HEK293 (cell line): ENCODE measurements around the gene TFR2.

Experiments used
- CTCF ChIA-PET: fragments of 350-600 bp; formaldehyde crosslinking; extraction: SDS; loops from one replicate; lab custom pipeline; 2021; ENCODE audit warnings: antibody characterized with exemption; lab: Yijun Ruan, JAX
- POLR2A ChIA-PET: fragments of 300-600 bp; formaldehyde crosslinking; extraction: SDS; loops from one replicate; lab custom pipeline; 2020; ENCODE audit warnings: antibody characterized with exemption, inconsistent platforms; lab: Yijun Ruan, JAX
- H3K27ac ChIP-seq: fragments of 200-500 bp; sonication (Bioruptor generic); 2 replicates; pipeline ENCODE4 v1.5.1; 2014; ENCODE audit warnings: low read depth, low read length, control low read depth, inconsistent platforms; ENCODE audit errors: extremely low read depth
- H3K36me3 ChIP-seq, 2 experiments: fragments of 200-500 bp in 1 of 2; sonication (Bioruptor generic) in 1 of 2; 1 replicate in 1 of 2; 2 replicates in 1 of 2; pipeline ENCODE4 v1.5.1; 2014 to 2017; ENCODE audit warnings: inconsistent platforms in 2 of 2, low read length in 2 of 2; ENCODE audit not compliant: control insufficient read depth in 2 of 2, insufficient read depth in 1 of 2
- H3K4me1 ChIP-seq: fragments of 200-500 bp; sonication (Bioruptor generic); 2 replicates; pipeline ENCODE4 v1.5.1; 2014; ENCODE audit warnings: mild to moderate bottlenecking, low read length, inconsistent platforms; ENCODE audit not compliant: control insufficient read depth, insufficient read depth
- H3K4me3 ChIP-seq: 2 replicates; pipeline ENCODE4 v1.5.1; 2011; ENCODE audit warnings: low read depth, mild to moderate bottlenecking, control low read depth, low read length, moderate library complexity
- H3K9me3 ChIP-seq: fragments of 200-500 bp; sonication (Bioruptor generic); 2 replicates; pipeline ENCODE4 v1.5.1; 2014; ENCODE audit warnings: low read depth, low read length, inconsistent platforms; ENCODE audit not compliant: control insufficient read depth, insufficient read depth
- FEZF1 ChIP-seq: fragments of 450-650 bp; formaldehyde crosslinking; IDR thresholded peaks from 2 replicates; pipeline ENCODE4 v1.5.1; 2016; ENCODE audit warnings: missing biosample characterization, missing genetic modification characterization
- GLIS1 ChIP-seq: fragments of 450-650 bp; formaldehyde crosslinking; IDR thresholded peaks from 2 replicates; pipeline ENCODE4 v1.5.1; 2016; ENCODE audit warnings: missing biosample characterization, missing genetic modification characterization
- GLIS2 ChIP-seq: fragments of 450-650 bp; formaldehyde crosslinking; IDR thresholded peaks from 2 replicates; pipeline ENCODE4 v1.5.1; 2016; ENCODE audit warnings: missing biosample characterization, missing genetic modification characterization
- IKZF3 ChIP-seq: fragments of 450-650 bp; IDR thresholded peaks from 2 replicates; pipeline ENCODE4 v1.5.0; 2018; ENCODE audit warnings: missing biosample characterization, mild to moderate bottlenecking, missing genetic modification characterization, moderate library complexity
- KLF16 ChIP-seq: fragments of 450-650 bp; formaldehyde crosslinking; IDR thresholded peaks from 2 replicates; pipeline ENCODE4 v1.5.1; 2017; ENCODE audit warnings: missing biosample characterization, missing genetic modification characterization
- KLF9 ChIP-seq: fragments of 450-650 bp; formaldehyde crosslinking; IDR thresholded peaks from 2 replicates; pipeline ENCODE4 v1.5.1; 2016; ENCODE audit warnings: missing biosample characterization, missing genetic modification characterization, low read depth
- SP2 ChIP-seq: fragments of 450-650 bp; formaldehyde crosslinking; IDR thresholded peaks from 2 replicates; pipeline ENCODE4 v1.5.1; 2016; ENCODE audit warnings: missing biosample characterization, missing genetic modification characterization
- SP3 ChIP-seq: fragments of 450-650 bp; formaldehyde crosslinking; IDR thresholded peaks from 2 replicates; pipeline ENCODE4 v1.5.1; 2016; ENCODE audit warnings: missing biosample characterization, missing genetic modification characterization
- SP7 ChIP-seq: fragments of 450-650 bp; formaldehyde crosslinking; IDR thresholded peaks from 2 replicates; pipeline ENCODE4 v1.5.1; 2016; ENCODE audit warnings: missing biosample characterization, missing genetic modification characterization
- ZBTB10 ChIP-seq: fragments of 450-650 bp; formaldehyde crosslinking; IDR thresholded peaks from 2 replicates; pipeline ENCODE4 v1.5.1; 2016; ENCODE audit warnings: missing biosample characterization, missing genetic modification characterization
- ZBTB17 ChIP-seq: fragments of 450-650 bp; formaldehyde crosslinking; IDR thresholded peaks from 2 replicates; pipeline ENCODE4 v1.5.1; 2016; ENCODE audit warnings: missing biosample characterization, missing genetic modification characterization
- ZBTB20 ChIP-seq: fragments of 450-650 bp; formaldehyde crosslinking; IDR thresholded peaks from 2 replicates; pipeline ENCODE4 v1.5.1; 2016; ENCODE audit warnings: missing biosample characterization, missing genetic modification characterization
- ZBTB26 ChIP-seq: fragments of 450-650 bp; formaldehyde crosslinking; optimal IDR thresholded peaks from 2 replicates; pipeline ENCODE3; 2016; ENCODE audit warnings: missing biosample characterization, mild to moderate bottlenecking, missing genetic modification characterization
- ZBTB7A ChIP-seq: fragments of 450-650 bp; formaldehyde crosslinking; IDR thresholded peaks from 2 replicates; pipeline ENCODE4 v1.5.1; 2016; ENCODE audit warnings: low read depth, missing biosample characterization, missing genetic modification characterization
- ZBTB8A ChIP-seq: fragments of 450-650 bp; formaldehyde crosslinking; IDR thresholded peaks from 2 replicates; pipeline ENCODE4 v1.5.1; 2016; ENCODE audit warnings: missing biosample characterization, missing genetic modification characterization
- ZFHX2 ChIP-seq: fragments of 450-650 bp; formaldehyde crosslinking; conservative IDR thresholded peaks from 2 replicates; pipeline ENCODE4 v1.5.1; 2016; ENCODE audit warnings: missing biosample characterization, missing genetic modification characterization
- ZIC2 ChIP-seq: fragments of 450-650 bp; formaldehyde crosslinking; IDR thresholded peaks from 2 replicates; pipeline ENCODE4 v1.5.1; 2016; ENCODE audit warnings: missing biosample characterization, missing genetic modification characterization
- ZNF157 ChIP-seq: fragments of 450-650 bp; formaldehyde crosslinking; IDR thresholded peaks from 2 replicates; pipeline ENCODE4 v1.5.1; 2016; ENCODE audit warnings: missing biosample characterization, missing genetic modification characterization
- ZNF302 ChIP-seq: fragments of 450-650 bp; formaldehyde crosslinking; IDR thresholded peaks from 2 replicates; pipeline ENCODE4 v1.5.1; 2016; ENCODE audit warnings: missing biosample characterization, missing genetic modification characterization, low read depth
- ZNF335 ChIP-seq: fragments of 450-650 bp; formaldehyde crosslinking; conservative IDR thresholded peaks from 2 replicates; pipeline ENCODE4 v1.5.1; 2016; ENCODE audit warnings: missing biosample characterization, missing genetic modification characterization
- ZNF341 ChIP-seq: fragments of 450-650 bp; formaldehyde crosslinking; IDR thresholded peaks from 2 replicates; pipeline ENCODE4; 2016; ENCODE audit warnings: low read depth, missing biosample characterization, missing genetic modification characterization
- ZNF366 ChIP-seq: fragments of 450-650 bp; formaldehyde crosslinking; conservative IDR thresholded peaks from 2 replicates; pipeline ENCODE4 v1.5.1; 2016; ENCODE audit warnings: missing biosample characterization, missing genetic modification characterization
- ZNF629 ChIP-seq: fragments of 450-650 bp; formaldehyde crosslinking; IDR thresholded peaks from 2 replicates; pipeline ENCODE4 v1.5.1; 2017; ENCODE audit warnings: missing biosample characterization, missing genetic modification characterization
- ZNF670 ChIP-seq: fragments of 450-650 bp; formaldehyde crosslinking; IDR thresholded peaks from 2 replicates; pipeline ENCODE4 v1.5.1; 2016; ENCODE audit warnings: missing biosample characterization, missing genetic modification characterization, low read depth
- ZNF777 ChIP-seq: fragments of 450-650 bp; formaldehyde crosslinking; IDR thresholded peaks from 2 replicates; pipeline ENCODE4 v1.5.1; 2017; ENCODE audit warnings: missing biosample characterization, missing genetic modification characterization, borderline replicate concordance
- ZNF792 ChIP-seq: fragments of 450-650 bp; formaldehyde crosslinking; IDR thresholded peaks from 2 replicates; pipeline ENCODE4 v1.5.1; 2016; ENCODE audit warnings: missing biosample characterization, missing genetic modification characterization
- ZSCAN16 ChIP-seq: fragments of 450-650 bp; formaldehyde crosslinking; IDR thresholded peaks from 2 replicates; pipeline ENCODE4 v1.5.1; 2016; ENCODE audit warnings: missing biosample characterization, missing genetic modification characterization
- TF ChIP-seq, protein P1 (sequence below): fragments of 450-650 bp; formaldehyde crosslinking; IDR thresholded peaks from 2 replicates; pipeline ENCODE4 v1.5.1; 2016; ENCODE audit warnings: missing biosample characterization, missing genetic modification characterization
- TF ChIP-seq, protein P2 (sequence below): fragments of 450-650 bp; formaldehyde crosslinking; IDR thresholded peaks from 2 replicates; pipeline ENCODE4 v1.5.1; 2016; ENCODE audit warnings: missing biosample characterization, missing genetic modification characterization
- TF ChIP-seq, protein P3 (sequence below): fragments of 450-650 bp; formaldehyde crosslinking; IDR thresholded peaks from 2 replicates; pipeline ENCODE4 v1.5.1; 2016; ENCODE audit warnings: missing biosample characterization, missing genetic modification characterization

Gene TFR2

DNA sequence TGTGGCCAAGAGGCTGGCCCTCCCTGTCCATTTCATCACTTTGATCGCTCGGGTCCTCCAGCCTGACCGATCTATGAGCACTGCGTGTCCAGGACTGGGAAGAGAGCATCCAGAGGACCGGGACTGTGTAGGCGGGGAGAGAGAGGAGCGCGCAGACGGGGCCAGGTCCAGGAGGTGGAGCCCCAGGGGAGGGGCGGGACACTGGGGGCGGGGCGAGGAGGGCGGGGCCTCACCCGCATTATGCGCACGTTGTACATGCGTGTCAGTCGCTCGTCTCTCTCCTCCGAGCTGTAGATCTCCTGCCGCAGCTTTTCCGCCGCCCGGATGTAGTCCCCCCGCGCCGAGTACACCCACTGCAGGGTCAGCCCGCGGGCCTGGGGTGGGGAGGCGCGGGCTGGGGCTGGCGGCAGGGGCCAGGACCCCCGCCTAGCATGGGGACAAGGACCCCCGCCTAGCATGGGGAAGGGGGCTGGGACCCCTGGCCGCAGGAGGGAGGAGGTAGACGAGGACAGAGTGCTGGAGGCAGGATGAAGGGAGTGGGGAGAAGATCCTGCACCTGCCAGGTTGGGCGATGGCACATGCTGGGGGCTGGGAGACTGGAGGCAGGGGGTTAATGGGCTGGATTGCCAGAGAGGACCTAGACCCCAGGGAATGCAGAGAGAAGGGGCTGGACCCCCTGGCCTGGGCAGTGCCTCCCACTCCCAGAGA, 14.7 kb downstream of the TFR2 start:
- CTCF ChIA-PET, result interaction anchor here (0.7 to 1.5 kb wide), 3 partner anchors 9 to 159 kb away, joined by 3 to 4 read pairs (median 4); no protein-coding TSS in a partner anchor
- no peak overlapping the region for H3K27ac ChIP-seq
- POLR2A ChIA-PET, result interaction anchor here (0.6 to 4.8 kb wide), 5 partner anchors 11 to 263 kb away, joined by 3 to 28 read pairs (median 4); partner anchors contain the start of genes FBXO24, LRCH4, MOSPD3 and UFSP1

More for the DNA sequence above, 14.7 kb downstream of the TFR2 start:
- TF ChIP-seq ZNF629 (tag by site-specific recombination) (no peak), ZNF157 (tag by site-specific recombination) (no peak), ZNF670 (tag by site-specific recombination) (no peak), GLIS2 (peak; percentile 84), KLF9 (peak; percentile 84), ZNF366 (tag by site-specific recombination) (peak; percentile 63), ZNF341 (peak; percentile 92), ZNF792 (tag by site-specific recombination) (no peak), KLF16 (tag by site-specific recombination) (peak; percentile 49; the same call in 1 of the 2 replicates), ZNF302 (tag by site-specific recombination) (no peak), SP7 (tag by site-specific recombination) (0 out of 2 replicates have a peak, but pooled peaks have one; percentile 19), ZNF777 (tag by site-specific recombination) (no peak), SP2 (peak; percentile 83), ZBTB10 (tag by site-specific recombination) (0 out of 2 replicates have a peak, but pooled peaks have one; percentile 21), ZNF335 (tag by site-specific recombination) (peak; percentile 7; the same call in 1 of the 2 replicates), ZFHX2 (tag by site-specific recombination) (peak; percentile 55), IKZF3 (tag by site-specific recombination) (peak; percentile 80), SP3 (tag by site-specific recombination) (peak; percentile 80), FEZF1 (tag by site-specific recombination) (peak; percentile 80), ZBTB7A (tag by site-specific recombination) (peak; percentile 58; the same call in 1 of the 2 replicates), GLIS1 (peak; percentile 45; the same call in 1 of the 2 replicates), ZBTB17 (peak; percentile 75), ZBTB26 (peak; percentile 45), ZIC2 (tag by site-specific recombination) (peak; percentile 72), ZSCAN16 (tag by site-specific recombination) (no peak), ZBTB8A (tag by site-specific recombination) (peak; percentile 45; the same call in 1 of the 2 replicates), ZBTB20 (tag by site-specific recombination) (no peak)
- TF ChIP-seq, protein P1, sequence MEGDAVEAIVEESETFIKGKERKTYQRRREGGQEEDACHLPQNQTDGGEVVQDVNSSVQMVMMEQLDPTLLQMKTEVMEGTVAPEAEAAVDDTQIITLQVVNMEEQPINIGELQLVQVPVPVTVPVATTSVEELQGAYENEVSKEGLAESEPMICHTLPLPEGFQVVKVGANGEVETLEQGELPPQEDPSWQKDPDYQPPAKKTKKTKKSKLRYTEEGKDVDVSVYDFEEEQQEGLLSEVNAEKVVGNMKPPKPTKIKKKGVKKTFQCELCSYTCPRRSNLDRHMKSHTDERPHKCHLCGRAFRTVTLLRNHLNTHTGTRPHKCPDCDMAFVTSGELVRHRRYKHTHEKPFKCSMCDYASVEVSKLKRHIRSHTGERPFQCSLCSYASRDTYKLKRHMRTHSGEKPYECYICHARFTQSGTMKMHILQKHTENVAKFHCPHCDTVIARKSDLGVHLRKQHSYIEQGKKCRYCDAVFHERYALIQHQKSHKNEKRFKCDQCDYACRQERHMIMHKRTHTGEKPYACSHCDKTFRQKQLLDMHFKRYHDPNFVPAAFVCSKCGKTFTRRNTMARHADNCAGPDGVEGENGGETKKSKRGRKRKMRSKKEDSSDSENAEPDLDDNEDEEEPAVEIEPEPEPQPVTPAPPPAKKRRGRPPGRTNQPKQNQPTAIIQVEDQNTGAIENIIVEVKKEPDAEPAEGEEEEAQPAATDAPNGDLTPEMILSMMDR (tag by site-specific recombination), result no peak
- TF ChIP-seq, protein P2, sequence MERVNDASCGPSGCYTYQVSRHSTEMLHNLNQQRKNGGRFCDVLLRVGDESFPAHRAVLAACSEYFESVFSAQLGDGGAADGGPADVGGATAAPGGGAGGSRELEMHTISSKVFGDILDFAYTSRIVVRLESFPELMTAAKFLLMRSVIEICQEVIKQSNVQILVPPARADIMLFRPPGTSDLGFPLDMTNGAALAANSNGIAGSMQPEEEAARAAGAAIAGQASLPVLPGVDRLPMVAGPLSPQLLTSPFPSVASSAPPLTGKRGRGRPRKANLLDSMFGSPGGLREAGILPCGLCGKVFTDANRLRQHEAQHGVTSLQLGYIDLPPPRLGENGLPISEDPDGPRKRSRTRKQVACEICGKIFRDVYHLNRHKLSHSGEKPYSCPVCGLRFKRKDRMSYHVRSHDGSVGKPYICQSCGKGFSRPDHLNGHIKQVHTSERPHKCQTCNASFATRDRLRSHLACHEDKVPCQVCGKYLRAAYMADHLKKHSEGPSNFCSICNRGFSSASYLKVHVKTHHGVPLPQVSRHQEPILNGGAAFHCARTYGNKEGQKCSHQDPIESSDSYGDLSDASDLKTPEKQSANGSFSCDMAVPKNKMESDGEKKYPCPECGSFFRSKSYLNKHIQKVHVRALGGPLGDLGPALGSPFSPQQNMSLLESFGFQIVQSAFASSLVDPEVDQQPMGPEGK, result peak; percentile 73
- TF ChIP-seq, protein P3, sequence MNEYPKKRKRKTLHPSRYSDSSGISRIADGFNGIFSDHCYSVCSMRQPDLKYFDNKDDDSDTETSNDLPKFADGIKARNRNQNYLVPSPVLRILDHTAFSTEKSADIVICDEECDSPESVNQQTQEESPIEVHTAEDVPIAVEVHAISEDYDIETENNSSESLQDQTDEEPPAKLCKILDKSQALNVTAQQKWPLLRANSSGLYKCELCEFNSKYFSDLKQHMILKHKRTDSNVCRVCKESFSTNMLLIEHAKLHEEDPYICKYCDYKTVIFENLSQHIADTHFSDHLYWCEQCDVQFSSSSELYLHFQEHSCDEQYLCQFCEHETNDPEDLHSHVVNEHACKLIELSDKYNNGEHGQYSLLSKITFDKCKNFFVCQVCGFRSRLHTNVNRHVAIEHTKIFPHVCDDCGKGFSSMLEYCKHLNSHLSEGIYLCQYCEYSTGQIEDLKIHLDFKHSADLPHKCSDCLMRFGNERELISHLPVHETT (tag by site-specific recombination), result no peak
- Histone ChIP-seq H3K9me3 (no peaks in the 10 kb centered on the region), H3K4me1 (no peaks in the 10 kb centered on the region), H3K36me3 (no peaks in the 10 kb centered on the region), H3K4me3 (peak overlapping the region; percentile 11)
